ENCODE measurements around the gene HIP1.

- no peak for TF ChIP-seq CEBPB (IDR thresholded peaks at IDR 0.05)
- no peak for TF ChIP-seq TCF12 (IDR thresholded peaks at IDR 0.05; ENCODE audit: low read depth)
- no peak for TF ChIP-seq REST (IDR thresholded peaks at IDR 0.05; ENCODE audit: low read depth)
- TF ChIP-seq TAF1 (IDR thresholded peaks at IDR 0.05; ENCODE audit: low read depth): no peak
These were observed 8.9 kb downstream of the HIP1 start for GRCh38 chr7:75729851-75730274.

Data from Ishikawa (cell line).